B cell (primary cell): ENCODE results near the gene CST5. TPM values are rescaled to one million over a fixed set of nuclear protein-coding genes. Genes with fewer than 3 reads are reported as not detected.

ENCODE experiments used
- ATAC-seq: fragments of 200-7000 bp; cut with Tn5 transposase; one replicate; pipeline ENCODE4 v1.10.0; 2021; ENCODE audit warnings: low read depth, mild to moderate bottlenecking, moderate number of reproducible peaks, moderate library complexity
- CTCF ChIA-PET: fragments of 350-600 bp; sonication (Branson Sonifier 250); formaldehyde crosslinking; loops from one replicate; lab custom pipeline; 2021; ENCODE audit warnings: antibody characterized with exemption, inconsistent platforms; lab: Charles Lee
- POLR2A ChIA-PET: fragments of 350-600 bp; sonication (Branson Sonifier 250); formaldehyde crosslinking; loops from one replicate; lab custom pipeline; 2021; ENCODE audit warnings: antibody characterized with exemption; lab: Charles Lee
- DNase-seq: peaks from one replicate; pipeline ENCODE4 v3.0.0; 2013
- H2AFZ ChIP-seq: 2 replicates; pipeline ENCODE4 v1.6.1; 2012; ENCODE audit warnings: mild to moderate bottlenecking, low read depth, low read length; ENCODE audit not compliant: insufficient read depth, poor library complexity, severe bottlenecking
- H3K27ac ChIP-seq, 2 donors: 1 replicate in 1 of 2; 2 replicates in 1 of 2; pipeline ENCODE4 v1.5.1; 2012 to 2013; ENCODE audit warnings: low read length in 2 of 2, mild to moderate bottlenecking in 2 of 2, moderate library complexity in 1 of 2
- H3K27me3 ChIP-seq, 4 experiments: fragments of 200-600 bp in 1 of 4; sonication (generic) in 1 of 4; replicated peaks in 1 of 4; 1 replicate in 2 of 4; 2 replicates in 2 of 4; pipeline versions ENCODE4 v1.6.1 to v1.7.0; 2013 to 2016; ENCODE audit warnings: low read length in 3 of 4, mild to moderate bottlenecking in 2 of 4, mixed read lengths in 1 of 4, moderate library complexity in 1 of 4; ENCODE audit not compliant: insufficient read depth in 4 of 4, control insufficient read depth in 3 of 4; ENCODE audit errors: control extremely low read depth in 1 of 4
- H3K36me3 ChIP-seq, 2 experiments: replicated peaks in 1 of 2; 1 replicate in 1 of 2; 2 replicates in 1 of 2; pipeline versions ENCODE4 v1.6.1 to v1.7.1; 2013; ENCODE audit warnings: low read length in 1 of 2; ENCODE audit not compliant: insufficient read depth in 2 of 2, control insufficient read depth in 1 of 2; ENCODE audit errors: control extremely low read depth in 1 of 2, extremely low read depth in 1 of 2
- H3K4me1 ChIP-seq, 2 donors: fragments of 200-600 bp in 1 of 2; sonication (generic) in 1 of 2; 1 replicate in 1 of 2; 2 replicates in 1 of 2; pipeline versions ENCODE4 v1.5.1 to v1.6.1; 2013 to 2017; ENCODE audit warnings: low read length in 2 of 2; ENCODE audit not compliant: control insufficient read depth in 2 of 2, insufficient read depth in 2 of 2
- H3K4me2 ChIP-seq: replicated peaks from 2 replicates; pipeline ENCODE3; 2012; ENCODE audit warnings: mild to moderate bottlenecking, low read depth, low read length; ENCODE audit not compliant: poor library complexity, severe bottlenecking
- H3K4me3 ChIP-seq, 5 experiments: fragments of 200-600 bp in 1 of 5; sonication (generic) in 1 of 5; 1 replicate in 3 of 5; 2 replicates in 2 of 5; pipeline versions ENCODE4 v1.5.1 to v1.7.0; 2011 to 2016; ENCODE audit warnings: low read length in 4 of 5, mild to moderate bottlenecking in 4 of 5, low read depth in 2 of 5, control low read depth in 1 of 5, moderate library complexity in 1 of 5; ENCODE audit not compliant: insufficient read depth in 1 of 5; ENCODE audit errors: control extremely low read depth in 1 of 5, extremely low read depth in 1 of 5
- H3K79me2 ChIP-seq: fragments of 200-600 bp; sonication (generic); one replicate; pipeline ENCODE4 v1.6.0; 2016; ENCODE audit warnings: low read length; ENCODE audit not compliant: control insufficient read depth, insufficient read depth
- H3K9ac ChIP-seq: fragments of 200-600 bp; sonication (generic); 2 replicates; pipeline ENCODE4 v1.6.1; 2017; ENCODE audit warnings: mild to moderate bottlenecking, low read length, moderate library complexity
- H3K9me3 ChIP-seq, 3 donors: one replicate each; pipeline versions ENCODE4 v1.6.1 to v1.7.1; 2013; ENCODE audit warnings: low read length in 2 of 3; ENCODE audit not compliant: control insufficient read depth in 2 of 3, insufficient read depth in 1 of 3; ENCODE audit errors: control extremely low read depth in 1 of 3
- H4K20me1 ChIP-seq: 2 replicates; pipeline ENCODE4 v1.6.0; 2012; ENCODE audit warnings: mild to moderate bottlenecking, low read length; ENCODE audit not compliant: insufficient read depth, control insufficient read depth, poor library complexity, severe bottlenecking
- H3K27ac Mint-ChIP-seq: one replicate; pipeline ENCODE4 v1.8.0; 2021; ENCODE audit warnings: mixed read lengths
- H3K27me3 Mint-ChIP-seq: one replicate; pipeline ENCODE4 v1.8.0; 2021; ENCODE audit warnings: mixed read lengths
- H3K4me1 Mint-ChIP-seq: one replicate; pipeline ENCODE4 v1.8.0; 2021; ENCODE audit warnings: mixed read lengths
- H3K4me3 Mint-ChIP-seq: one replicate; pipeline ENCODE4 v1.8.0; 2021; ENCODE audit warnings: mixed read lengths
- H3K9me3 Mint-ChIP-seq: one replicate; pipeline ENCODE4 v1.8.0; 2022; ENCODE audit warnings: mixed read lengths; ENCODE audit not compliant: insufficient read depth
- EZH2 ChIP-seq: IDR thresholded peaks from 2 replicates; pipeline ENCODE4 v1.6.1; 2012; ENCODE audit warnings: borderline replicate concordance, low read depth, mild to moderate bottlenecking, moderate library complexity, low read length; ENCODE audit not compliant: insufficient read depth, poor library complexity, severe bottlenecking
- WGBS: methylation state at CpG from one replicate; pipeline ENCODE4 v1.1.5; 2013; ENCODE audit warnings: missing lambda C conversion rate; ENCODE audit not compliant: insufficient coverage; 5-methylcytosine and 5-hydroxymethylcytosine counted together
- intact Hi-C: fragments of 100-400 bp; cut with micrococcal nuclease; formaldehyde crosslinking; loops from one replicate; pipeline ENCODE4 v1.10.0; 2022
- polyA plus RNA-seq: library from polyadenylated mRNA; depleted of rRNA; stranded (reverse); fragments of >200 nt; gene quantifications from 2 replicates; pipeline ENCODE4 v1.2.3, GENCODE V29; 2012
- total RNA-seq, 2 donors: library from RNA; stranded (reverse); fragments of 120-200 nt in 1 of 2; gene quantifications; 1 replicate in 1 of 2; 2 replicates in 1 of 2; pipeline versions ENCODE4 v1.2.3 to v1.2.4, GENCODE V29; 2013 to 2022
- TF ChIP-seq, protein P1 (sequence below): fragments of 200-600 bp; IDR thresholded peaks from one replicate; pipeline ENCODE4 v1.8.0; 2022; ENCODE audit warnings: antibody characterized with exemption, mild to moderate bottlenecking

The CST5 gene
- total and polyA plus RNA-seq, 2 donors (not counting 1 experiment from before 2014, with no cell fraction given) = not detected

DNA sequence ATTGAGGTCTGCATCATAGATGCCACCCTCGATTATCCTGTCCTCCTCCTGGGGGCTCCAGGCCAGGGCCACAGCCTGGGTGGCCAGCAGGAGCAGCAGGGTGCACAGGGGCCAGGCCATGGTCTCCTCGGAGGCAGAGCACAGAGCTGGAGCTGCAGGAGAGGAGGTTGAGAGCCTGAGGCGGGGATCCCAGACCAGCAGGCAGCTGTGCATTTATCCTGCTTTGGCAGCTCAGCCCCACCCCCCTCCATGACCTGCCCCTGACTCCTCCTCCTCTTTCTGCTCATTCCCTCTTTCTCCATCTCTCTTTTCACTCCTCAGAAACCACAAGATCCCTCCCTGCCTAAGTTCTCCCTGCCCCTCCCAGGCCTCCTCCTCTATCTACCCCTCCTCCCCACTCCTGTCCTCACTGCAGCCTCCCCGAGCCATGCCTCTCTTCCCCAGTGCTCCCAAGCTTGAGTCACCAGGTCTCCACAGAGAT is 53.0 kb downstream of the CST5 start, which contains the start of gene CST2:
CST2 (minus strand) TSS at position 189 of the 481 bp plus-strand sequence; CDS start at position 120, 69 bp downstream.
- Mint-ChIP-seq H3K9me3 (no peaks in the 10 kb centered on the region), H3K27ac (no peak within 1 kb of the TSS)
- ATAC-seq = no peak

More for the DNA sequence above, 53.0 kb downstream of the CST5 start, which contains the start of gene CST2:
- no peak within 1 kb of the TSS for H3K9ac ChIP-seq
- H3K27ac ChIP-seq = no peak within 1 kb of the TSS
- H3K4me2 ChIP-seq = no peak within 1 kb of the TSS
- ChIA-PET POLR2A (no interaction called here), CTCF (no interaction called here)
- no peak for DNase-seq
- H3K4me1 ChIP-seq = no peaks in the 10 kb centered on the region
- no peaks in the 10 kb centered on the region for H4K20me1 ChIP-seq
- no peaks in the 10 kb centered on the region for H3K36me3 ChIP-seq
- no peaks in the 10 kb centered on the region for H3K27me3 ChIP-seq
- H3K79me2 ChIP-seq = no peaks in the 10 kb centered on the region
- TF ChIP-seq EZH2 = no peak
- TF ChIP-seq, protein P1, sequence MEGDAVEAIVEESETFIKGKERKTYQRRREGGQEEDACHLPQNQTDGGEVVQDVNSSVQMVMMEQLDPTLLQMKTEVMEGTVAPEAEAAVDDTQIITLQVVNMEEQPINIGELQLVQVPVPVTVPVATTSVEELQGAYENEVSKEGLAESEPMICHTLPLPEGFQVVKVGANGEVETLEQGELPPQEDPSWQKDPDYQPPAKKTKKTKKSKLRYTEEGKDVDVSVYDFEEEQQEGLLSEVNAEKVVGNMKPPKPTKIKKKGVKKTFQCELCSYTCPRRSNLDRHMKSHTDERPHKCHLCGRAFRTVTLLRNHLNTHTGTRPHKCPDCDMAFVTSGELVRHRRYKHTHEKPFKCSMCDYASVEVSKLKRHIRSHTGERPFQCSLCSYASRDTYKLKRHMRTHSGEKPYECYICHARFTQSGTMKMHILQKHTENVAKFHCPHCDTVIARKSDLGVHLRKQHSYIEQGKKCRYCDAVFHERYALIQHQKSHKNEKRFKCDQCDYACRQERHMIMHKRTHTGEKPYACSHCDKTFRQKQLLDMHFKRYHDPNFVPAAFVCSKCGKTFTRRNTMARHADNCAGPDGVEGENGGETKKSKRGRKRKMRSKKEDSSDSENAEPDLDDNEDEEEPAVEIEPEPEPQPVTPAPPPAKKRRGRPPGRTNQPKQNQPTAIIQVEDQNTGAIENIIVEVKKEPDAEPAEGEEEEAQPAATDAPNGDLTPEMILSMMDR = no peak
- no peak within 1 kb of the TSS for H2AFZ ChIP-seq
- H3K4me3 ChIP-seq = no peak within 1 kb of the TSS
- Mint-ChIP-seq H3K4me3 (no peak within 1 kb of the TSS), H3K27me3 (no peaks in the 10 kb centered on the region), H3K4me1 (no peaks in the 10 kb centered on the region)
- WGBS = 89% methylated on average over 4 of the region's 4 CpGs
- intact Hi-C loops = no loop called here
- no peaks in the 10 kb centered on the region for H3K9me3 ChIP-seq

Other genes with a start within 250 kb of the CST5 start
- gene CST3, start 241.8 kb downstream of the CST5 start, total RNA-seq = 1.0 and 1.2 TPM in 2 replicates
- gene CST3, start 241.8 kb downstream of the CST5 start, polyA plus RNA-seq = 16.9 and 19.7 TPM in 2 replicates
- not detected in 2 replicates for gene CST4, start 190.7 kb downstream of the CST5 start, total RNA-seq
- not detected in 2 replicates for gene CST4, start 190.7 kb downstream of the CST5 start, polyA plus RNA-seq
- not detected in 2 replicates for gene CST1, start 128.8 kb downstream of the CST5 start, total RNA-seq
- not detected in 2 replicates for gene CST1, start 128.8 kb downstream of the CST5 start, polyA plus RNA-seq
- gene CST2, start 53.0 kb downstream of the CST5 start, total RNA-seq = not detected in 2 replicates
- not detected in 2 replicates for gene CST2, start 53.0 kb downstream of the CST5 start, polyA plus RNA-seq
- gene GGTLC1, start 109.0 kb upstream of the CST5 start, total RNA-seq = not detected in 2 replicates
- gene GGTLC1, start 109.0 kb upstream of the CST5 start, polyA plus RNA-seq = not detected in 2 replicates